GM12878 (cell line): Measurements from ENCODE around the gene COL9A3. TPM values are rescaled to one million over a fixed set of nuclear protein-coding genes. Genes with fewer than 3 reads are reported as not detected.

Experiments used
- CBX3 ChIP-seq: fragments of 200-600 bp; sonication (generic); IDR thresholded peaks from 2 replicates; pipeline ENCODE4 v1.6.1; 2016; ENCODE audit warnings: low read depth, borderline replicate concordance
- CTCF ChIP-seq, 3 experiments: IDR thresholded peaks in 2 of 3; conservative IDR thresholded peaks in 1 of 3; 2 replicates each; pipeline ENCODE4 v1.5.1; 2011; ENCODE audit warnings: low read depth in 3 of 3, low read length in 3 of 3, mild to moderate bottlenecking in 3 of 3, control low read depth in 2 of 3, moderate library complexity in 2 of 3, inconsistent platforms in 1 of 3, mixed read lengths in 1 of 3; ENCODE audit not compliant: control insufficient read depth in 2 of 3, insufficient read depth in 1 of 3; ENCODE audit errors: extremely low read depth in 1 of 3
- DPF2 ChIP-seq: fragments of 450-650 bp; IDR thresholded peaks from 2 replicates; pipeline ENCODE4 v1.6.1; 2017; ENCODE audit warnings: mild to moderate bottlenecking
- EGR1 ChIP-seq, 2 experiments: IDR thresholded peaks; 1 replicate in 1 of 2; 2 replicates in 1 of 2; pipeline ENCODE4 v1.6.1; 2011 to 2012; ENCODE audit warnings: low read depth in 2 of 2, low read length in 2 of 2, borderline replicate concordance in 1 of 2, mild to moderate bottlenecking in 1 of 2, moderate library complexity in 1 of 2
- ELK1 ChIP-seq: IDR thresholded peaks from 2 replicates; pipeline ENCODE4 v1.6.1; 2012; ENCODE audit warnings: low read depth, low read length, improper control_type of control experiment
- GABPA ChIP-seq: IDR thresholded peaks from 2 replicates; pipeline ENCODE4 v1.6.1; 2014; ENCODE audit warnings: antibody characterized with exemption, low read depth, mild to moderate bottlenecking, inconsistent platforms
- HSF1 ChIP-seq: fragments of 150-350 bp; IDR thresholded peaks from 2 replicates; pipeline ENCODE4 v1.6.1; 2014; ENCODE audit warnings: mild to moderate bottlenecking, low read depth, low read length
- IKZF1 ChIP-seq: fragments of 450-650 bp; conservative IDR thresholded peaks from 2 replicates; pipeline ENCODE4 v1.6.1; 2017; ENCODE audit warnings: antibody characterized with exemption, mild to moderate bottlenecking
- IRF3 ChIP-seq: fragments of 450-650 bp; IDR thresholded peaks from 2 replicates; pipeline ENCODE4 v1.6.1; 2014; ENCODE audit warnings: mild to moderate bottlenecking
- KLF5 ChIP-seq: fragments of 450-650 bp; IDR thresholded peaks from 2 replicates; pipeline ENCODE4 v1.6.1; 2014; ENCODE audit warnings: mild to moderate bottlenecking; ENCODE audit not compliant: partially characterized antibody
- MEF2B ChIP-seq: fragments of 450-650 bp; IDR thresholded peaks from 2 replicates; pipeline ENCODE4 v1.6.1; 2018; ENCODE audit warnings: mild to moderate bottlenecking, moderate library complexity; ENCODE audit not compliant: partially characterized antibody, poor library complexity, severe bottlenecking
- MXI1 ChIP-seq: fragments of 150-350 bp; IDR thresholded peaks from 2 replicates; pipeline ENCODE4 v1.6.1; 2011; ENCODE audit warnings: low read depth, mild to moderate bottlenecking, inconsistent platforms, low read length, improper control_type of control experiment
- RBBP5 ChIP-seq: fragments of 200-600 bp; sonication (generic); conservative IDR thresholded peaks from 2 replicates; pipeline ENCODE4 v1.6.1; 2016
- RUNX3 ChIP-seq: IDR thresholded peaks from 2 replicates; pipeline ENCODE4 v1.6.1; 2012; ENCODE audit warnings: low read length, inconsistent platforms
- SIN3A ChIP-seq: IDR thresholded peaks from 2 replicates; pipeline ENCODE4 v1.6.1; 2012; ENCODE audit warnings: low read depth, low read length, improper control_type of control experiment
- SMAD1 ChIP-seq: fragments of 450-650 bp; IDR thresholded peaks from 2 replicates; pipeline ENCODE4 v1.6.1; 2018; ENCODE audit warnings: mild to moderate bottlenecking, low read depth; ENCODE audit not compliant: partially characterized antibody
- SPI1 ChIP-seq: IDR thresholded peaks from 2 replicates; pipeline ENCODE4 v1.6.1; 2011; ENCODE audit warnings: low read depth, mild to moderate bottlenecking, low read length, moderate library complexity, borderline replicate concordance; ENCODE audit not compliant: insufficient read depth
- STAT1 ChIP-seq: fragments of 450-650 bp; conservative IDR thresholded peaks from 2 replicates; pipeline ENCODE4 v1.6.1; 2014; ENCODE audit warnings: antibody characterized with exemption, mild to moderate bottlenecking
- STAT3 ChIP-seq: IDR thresholded peaks from 2 replicates; pipeline ENCODE4 v1.6.1; 2011; ENCODE audit warnings: low read depth, low read length, improper control_type of control experiment
- WRNIP1 ChIP-seq: IDR thresholded peaks from 2 replicates; pipeline ENCODE4 v1.6.1; 2011; ENCODE audit warnings: low read depth, low read length, improper control_type of control experiment, borderline replicate concordance
- ZNF592 ChIP-seq: fragments of 450-650 bp; IDR thresholded peaks from 2 replicates; pipeline ENCODE4 v1.6.1; 2017; ENCODE audit warnings: mild to moderate bottlenecking, moderate library complexity
- polyA plus RNA-seq, 11 experiments: library from polyadenylated mRNA; depleted of rRNA in 4 of 11; unstranded in 6 of 11; stranded (reverse) in 5 of 11; fragments of >200 nt; fragmentation: Nextera tagmentation in 4 of 11; fragmentation: Illumina TruSeq in 1 of 11; extraction: Ambion mirVana in 4 of 11; extraction: Trizol in 1 of 11; gene quantifications; 1 replicate in 1 of 11; 2 replicates in 10 of 11; pipeline versions ENCODE4 v1.2.1 to v1.2.3, GENCODE V29; 2011 to 2016; ENCODE audit warnings: inconsistent platforms in 2 of 11, missing spikeins in 2 of 11, low read depth in 1 of 11
- total RNA-seq, 4 experiments: library from RNA; depleted of rRNA in 3 of 4; stranded (reverse); fragments of >200 nt in 3 of 4; fragmentation: Illumina TruSeq in 1 of 4; extraction: Trizol in 1 of 4; gene quantifications; 2 replicates each; pipeline versions ENCODE4 v1.2.1 to v1.2.3, GENCODE V29; 2013 to 2021

The COL9A3 gene
- total and polyA plus RNA-seq, 10 of the 15 experiments (the other 5 are each of a cell fraction or from before 2014, with no cell fraction given) = 0.09 to 1.7 (median 0.63) TPM; not detected in 1

- TF ChIP-seq IRF3 (no peak), HSF1 (no peak), KLF5 (no peak), ELK1 (no peak), RUNX3 (no peak), RBBP5 (no peak), WRNIP1 (no peak), STAT3 (no peak), MEF2B (no peak), EGR1 (IDR thresholded peaks at IDR 0.05; ENCODE audit: borderline replicate concordance in 1 of 2, low read depth in 2 of 2, low read length in 2 of 2) (peak in 1 of 2 experiments; percentile 91; a peak in 2 of 3 replicates), SPI1 (no peak), CBX3 (no peak), CTCF (IDR thresholded peaks at IDR 0.05 in 2 of 3, conservative IDR thresholded peaks at IDR 0.05 in 1 of 3; ENCODE audit: control insufficient read depth in 2 of 3, extremely low read depth in 1 of 3, insufficient read depth in 1 of 3, low read depth in 3 of 3, low read length in 3 of 3) (no peak), SIN3A (0 out of 2 replicates have a peak, but pooled peaks have one; percentile 6), IKZF1 (0 out of 2 replicates have a peak, but pooled peaks have one; percentile 10), STAT1 (no peak), SMAD1 (no peak), GABPA (no peak), MXI1 (no peak), ZNF592 (no peak), DPF2 (0 out of 2 replicates have a peak, but pooled peaks have one; percentile 26)
These were observed 11.6 kb upstream of the COL9A3 start (continued) for GRCh38 chr20:62805155-62805710.
